Peyer's patch (tissue), 4 donors: ENCODE results near the gene MMAA.

Experiments used
- POLR2A ChIP-seq, 2 donors: fragments of 450-650 bp; IDR thresholded peaks; one replicate each; pipeline ENCODE4 v1.5.1; 2017; ENCODE audit warnings: antibody characterized with exemption in 2 of 2, mild to moderate bottlenecking in 2 of 2, moderate library complexity in 2 of 2
- TF ChIP-seq, protein P1 (sequence below), 6 experiments: fragments of 450-650 bp in 4 of 6; fragments of 200-600 bp in 2 of 6; sonication (generic) in 1 of 6; IDR thresholded peaks; one replicate each; pipeline ENCODE4 v1.5.1; 2017 to 2019; ENCODE audit warnings: antibody characterized with exemption in 6 of 6, mild to moderate bottlenecking in 3 of 6, moderate library complexity in 1 of 6

DNA sequence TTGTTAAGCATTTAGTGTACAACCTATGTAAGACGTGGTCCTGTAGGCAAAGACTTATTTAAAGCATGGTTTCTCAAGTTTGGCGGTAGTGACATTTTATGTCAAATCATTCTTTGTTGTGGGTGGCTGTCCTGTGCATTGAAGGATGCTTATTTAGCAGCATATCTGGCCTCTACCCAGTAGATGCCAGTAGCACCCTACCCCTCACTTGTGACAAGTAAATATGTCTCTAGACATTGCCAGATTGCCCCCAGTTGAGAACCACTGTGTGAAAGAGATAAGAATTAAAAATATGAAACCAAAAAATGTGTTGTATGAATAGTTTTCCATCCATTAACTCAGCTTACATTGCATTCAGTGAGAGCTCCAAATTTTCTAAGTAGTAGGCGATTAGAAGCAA, 25.5 kb downstream of the MMAA start:
- TF ChIP-seq, protein P1, sequence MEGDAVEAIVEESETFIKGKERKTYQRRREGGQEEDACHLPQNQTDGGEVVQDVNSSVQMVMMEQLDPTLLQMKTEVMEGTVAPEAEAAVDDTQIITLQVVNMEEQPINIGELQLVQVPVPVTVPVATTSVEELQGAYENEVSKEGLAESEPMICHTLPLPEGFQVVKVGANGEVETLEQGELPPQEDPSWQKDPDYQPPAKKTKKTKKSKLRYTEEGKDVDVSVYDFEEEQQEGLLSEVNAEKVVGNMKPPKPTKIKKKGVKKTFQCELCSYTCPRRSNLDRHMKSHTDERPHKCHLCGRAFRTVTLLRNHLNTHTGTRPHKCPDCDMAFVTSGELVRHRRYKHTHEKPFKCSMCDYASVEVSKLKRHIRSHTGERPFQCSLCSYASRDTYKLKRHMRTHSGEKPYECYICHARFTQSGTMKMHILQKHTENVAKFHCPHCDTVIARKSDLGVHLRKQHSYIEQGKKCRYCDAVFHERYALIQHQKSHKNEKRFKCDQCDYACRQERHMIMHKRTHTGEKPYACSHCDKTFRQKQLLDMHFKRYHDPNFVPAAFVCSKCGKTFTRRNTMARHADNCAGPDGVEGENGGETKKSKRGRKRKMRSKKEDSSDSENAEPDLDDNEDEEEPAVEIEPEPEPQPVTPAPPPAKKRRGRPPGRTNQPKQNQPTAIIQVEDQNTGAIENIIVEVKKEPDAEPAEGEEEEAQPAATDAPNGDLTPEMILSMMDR (IDR thresholded peaks at IDR 0.05): no peak
- no peak for TF ChIP-seq POLR2A (IDR thresholded peaks at IDR 0.05)
